H9 (cell line): ENCODE results near the gene TMEM120B. TPM values are rescaled to one million over a fixed set of nuclear protein-coding genes. Genes with fewer than 3 reads are reported as not detected.

Experiments used
- DNase-seq: peaks from one replicate; pipeline ENCODE4 v3.0.0-alpha.2; 2017
- H2AFZ ChIP-seq: one replicate; pipeline ENCODE4 v1.6.1; 2013; ENCODE audit warnings: mild to moderate bottlenecking, low read length, control low read depth, moderate library complexity
- H2AK5ac ChIP-seq: 2 replicates; pipeline ENCODE4 v1.6.1; 2013; ENCODE audit warnings: low read length, control low read depth, mixed read lengths; ENCODE audit not compliant: insufficient read length
- H2BK120ac ChIP-seq: one replicate; pipeline ENCODE4 v1.6.1; 2013; ENCODE audit warnings: low read depth, mild to moderate bottlenecking, low read length, control low read depth, inconsistent platforms; ENCODE audit not compliant: poor library complexity, severe bottlenecking
- H2BK12ac ChIP-seq: 2 replicates; pipeline ENCODE4 v1.6.1; 2013; ENCODE audit warnings: low read length, control low read depth, mixed read lengths, low read depth; ENCODE audit not compliant: insufficient read length
- H2BK15ac ChIP-seq: 2 replicates; pipeline ENCODE4 v1.6.1; 2013; ENCODE audit warnings: low read depth, low read length, control low read depth
- H2BK20ac ChIP-seq: one replicate; pipeline ENCODE4 v1.6.1; 2013; ENCODE audit warnings: low read depth, mild to moderate bottlenecking, low read length, control low read depth, inconsistent platforms; ENCODE audit not compliant: poor library complexity, severe bottlenecking
- H2BK5ac ChIP-seq: 2 replicates; pipeline ENCODE4 v1.6.1; 2013; ENCODE audit warnings: low read length, control low read depth, mixed read lengths; ENCODE audit not compliant: insufficient read length
- H3K14ac ChIP-seq: 2 replicates; pipeline ENCODE4 v1.6.1; 2013; ENCODE audit warnings: low read length, control low read depth; ENCODE audit not compliant: insufficient read depth
- H3K18ac ChIP-seq: 2 replicates; pipeline ENCODE4 v1.6.1; 2013; ENCODE audit warnings: low read depth, mild to moderate bottlenecking, mixed read lengths, low read length, control low read depth; ENCODE audit not compliant: insufficient read length
- H3K23ac ChIP-seq: 2 replicates; pipeline ENCODE4 v1.6.1; 2013; ENCODE audit warnings: low read length, control low read depth, mixed read lengths, low read depth; ENCODE audit not compliant: insufficient read length
- H3K23me2 ChIP-seq: 2 replicates; pipeline ENCODE4 v1.6.1; 2013; ENCODE audit warnings: low read depth, mild to moderate bottlenecking, mixed read lengths, low read length, control low read depth; ENCODE audit not compliant: insufficient read length, poor library complexity, severe bottlenecking
- H3K27ac ChIP-seq: 2 replicates; pipeline ENCODE4 v1.5.1; 2013; ENCODE audit warnings: low read length, control low read depth, mixed read lengths, low read depth; ENCODE audit not compliant: insufficient read length
- H3K27me3 ChIP-seq: 2 replicates; pipeline ENCODE4 v1.6.1; 2013; ENCODE audit warnings: low read length, control low read depth, inconsistent platforms; ENCODE audit not compliant: insufficient read depth
- H3K4ac ChIP-seq: 2 replicates; pipeline ENCODE4 v1.6.1; 2013; ENCODE audit warnings: low read depth, mild to moderate bottlenecking, control low read depth, inconsistent platforms, low read length, moderate library complexity
- H3K4me1 ChIP-seq: 2 replicates; pipeline ENCODE4 v1.6.1; 2013; ENCODE audit warnings: low read length, control low read depth, inconsistent platforms; ENCODE audit not compliant: insufficient read depth
- H3K4me2 ChIP-seq: 2 replicates; pipeline ENCODE4 v1.6.1; 2013; ENCODE audit warnings: low read length, control low read depth, mixed read lengths; ENCODE audit not compliant: insufficient read length, insufficient read depth
- H3K56ac ChIP-seq: 2 replicates; pipeline ENCODE4 v1.6.1; 2013; ENCODE audit warnings: low read depth, mild to moderate bottlenecking, mixed read lengths, low read length, control low read depth; ENCODE audit not compliant: insufficient read length
- H3K79me1 ChIP-seq: 2 replicates; pipeline ENCODE4 v1.6.1; 2013; ENCODE audit warnings: low read depth, mild to moderate bottlenecking, moderate library complexity, low read length, control low read depth, inconsistent platforms; ENCODE audit not compliant: insufficient read depth, poor library complexity, severe bottlenecking
- H3K79me2 ChIP-seq: 2 replicates; pipeline ENCODE4 v1.6.1; 2013; ENCODE audit warnings: low read length, control low read depth, inconsistent platforms; ENCODE audit not compliant: insufficient read depth
- H3K9ac ChIP-seq: 2 replicates; pipeline ENCODE4 v1.6.1; 2013; ENCODE audit warnings: low read length, control low read depth, mixed read lengths; ENCODE audit not compliant: insufficient read length; ENCODE audit errors: extremely low read depth
- H3K9me3 ChIP-seq: one replicate; pipeline ENCODE4 v1.6.1; 2013; ENCODE audit warnings: low read depth, low read length, inconsistent platforms; ENCODE audit not compliant: control insufficient read depth
- H3T11ph ChIP-seq: one replicate; pipeline ENCODE4 v1.6.1; 2013; ENCODE audit warnings: mild to moderate bottlenecking, low read length, control low read depth, inconsistent platforms
- H4K20me1 ChIP-seq: one replicate; pipeline ENCODE4 v1.6.1; 2013; ENCODE audit not compliant: control insufficient read depth, insufficient read length, insufficient read depth
- H4K5ac ChIP-seq: 2 replicates; pipeline ENCODE4 v1.6.1; 2013; ENCODE audit warnings: low read depth, mild to moderate bottlenecking, mixed read lengths, low read length, control low read depth; ENCODE audit not compliant: insufficient read length
- H4K8ac ChIP-seq: replicated peaks from 2 replicates; pipeline ENCODE4 v1.6.1; 2013; ENCODE audit warnings: low read length, control low read depth, mixed read lengths, low read depth; ENCODE audit not compliant: insufficient read length
- H4K91ac ChIP-seq: 2 replicates; pipeline ENCODE4 v1.6.1; 2013; ENCODE audit warnings: low read depth, mild to moderate bottlenecking, moderate library complexity, mixed read lengths, low read length, control low read depth; ENCODE audit not compliant: insufficient read length
- H3K27ac Mint-ChIP-seq, 3 experiments: 2 replicates in 2 of 3; 3 replicates in 1 of 3; pipeline ENCODE4 v1.8.0; 2020 to 2021; ENCODE audit warnings: mixed read lengths in 3 of 3, mild to moderate bottlenecking in 1 of 3, moderate library complexity in 1 of 3
- H3K27me3 Mint-ChIP-seq: 2 replicates; pipeline ENCODE4 v1.8.0; 2021; ENCODE audit warnings: low read depth, mild to moderate bottlenecking, moderate library complexity, mixed read lengths
- H3K36me3 Mint-ChIP-seq, 3 experiments: 2 replicates in 2 of 3; 3 replicates in 1 of 3; pipeline ENCODE4 v1.8.0; 2020 to 2021; ENCODE audit warnings: low read depth in 3 of 3, mixed read lengths in 3 of 3; ENCODE audit not compliant: insufficient read depth in 1 of 3
- H3K4me1 Mint-ChIP-seq, 2 experiments: 2 replicates each; pipeline ENCODE4 v1.8.0; 2020; ENCODE audit warnings: mixed read lengths in 2 of 2
- H3K4me3 Mint-ChIP-seq, 2 experiments: 2 replicates in 1 of 2; 3 replicates in 1 of 2; pipeline ENCODE4 v1.8.0; 2020 to 2021; ENCODE audit warnings: mild to moderate bottlenecking in 2 of 2, mixed read lengths in 2 of 2, moderate library complexity in 1 of 2
- H3K9me3 Mint-ChIP-seq, 2 experiments: 2 replicates in 1 of 2; 3 replicates in 1 of 2; pipeline ENCODE4 v1.8.0; 2020; ENCODE audit warnings: mild to moderate bottlenecking in 2 of 2, mixed read lengths in 2 of 2, moderate library complexity in 1 of 2
- CTCF ChIP-seq: fragments of 200-600 bp; sonication (generic); conservative IDR thresholded peaks from 3 replicates; pipeline ENCODE4 v1.8.0; 2021; ENCODE audit warnings: antibody characterized with exemption, mild to moderate bottlenecking
- WGBS: extraction: QIAGEN DNeasy Blood & Tissue Kit; methylation state at CpG from one replicate; pipeline ENCODE4 v1.1.7; 2013; ENCODE audit warnings: missing lambda C conversion rate, low lambda C conversion rate, mixed read lengths; ENCODE audit not compliant: insufficient read length; ENCODE audit errors: extremely low coverage; 5-methylcytosine and 5-hydroxymethylcytosine counted together
- total RNA-seq: library from RNA; stranded (reverse); gene quantifications from 2 replicates; pipeline ENCODE4 v1.2.1, GENCODE V29; 2021

TMEM120B gene
- total RNA-seq, 1 experiment from 2014 or later, result 25.8 TPM

- WGBS, result no CpG with 5 or more reads among the region's 7 CpGs
- Mint-ChIP-seq H3K4me3 (no peak overlapping the region), H3K27ac (no peak overlapping the region), H3K36me3 (peaks cover 20 to 73% (median 52%) of the 10 kb centered on the region in 3 experiments), H3K27me3 (no peaks in the 10 kb centered on the region), H3K9me3 (no peaks in the 10 kb centered on the region), H3K4me1 (no peaks in the 10 kb centered on the region)
- Histone ChIP-seq H4K91ac (no peak overlapping the region), H4K5ac (no peak overlapping the region), H2BK20ac (no peak overlapping the region), H3K27me3 (no peaks in the 10 kb centered on the region), H3T11ph (no peak overlapping the region), H3K79me1 (no peaks in the 10 kb centered on the region), H3K4ac (no peak overlapping the region), H3K4me1 (no peaks in the 10 kb centered on the region), H3K9ac (no peak overlapping the region), H3K9me3 (no peaks in the 10 kb centered on the region), H2BK12ac (no peak overlapping the region), H2BK5ac (no peak overlapping the region), H4K20me1 (no peaks in the 10 kb centered on the region), H2AK5ac (no peak overlapping the region), H3K4me2 (no peak overlapping the region), H2AFZ (no peak overlapping the region), H3K56ac (no peak overlapping the region), H3K23me2 (no peaks in the 10 kb centered on the region), H3K18ac (no peak overlapping the region), H3K79me2 (no peaks in the 10 kb centered on the region), H3K23ac (no peak overlapping the region), H4K8ac (no peak overlapping the region), H2BK120ac (no peak overlapping the region), H3K14ac (no peak overlapping the region), H3K27ac (no peak overlapping the region), H2BK15ac (no peak overlapping the region)
- TF ChIP-seq CTCF, result no peak
- peak; percentile 27 for DNase-seq
Observed at GRCh38 chr12:121820056-121820455, 107.5 kb downstream of the TMEM120B start.
